Measurements from ENCODE around the gene WDR5.

Gene WDR5

GRCh38 chr9:134155812-134156377 lies 20.0 kb downstream of the WDR5 start:
- H3K4me1 ChIP-seq (ENCODE audit: control insufficient read depth, insufficient read depth, low read length) = no peaks in the 10 kb centered on the region
- peaks cover 52% of the 10 kb centered on the region for H3K36me3 ChIP-seq (ENCODE audit: control insufficient read depth, insufficient read depth, low read length)
- no peak overlapping the region for H3K27ac ChIP-seq (ENCODE audit: low read depth, low read length)
- H3K4me3 ChIP-seq (ENCODE audit: low read length) = no peak overlapping the region
- no peak overlapping the region for H3K9ac ChIP-seq (ENCODE audit: low read length)
- no peaks in the 10 kb centered on the region for H3K27me3 ChIP-seq (ENCODE audit: control insufficient read depth, insufficient read depth, low read length)

- H3K27me3 ChIP-seq (ENCODE audit: control insufficient read depth, insufficient read depth, low read length) = no peaks in the 10 kb centered on the region
- H3K9ac ChIP-seq (ENCODE audit: low read length) = no peak overlapping the region
- no peaks in the 10 kb centered on the region for H3K4me1 ChIP-seq (ENCODE audit: control insufficient read depth, insufficient read depth, low read length)
- H3K36me3 ChIP-seq (ENCODE audit: control insufficient read depth, insufficient read depth, low read length) = peaks cover 52% of the 10 kb centered on the region
- no peak overlapping the region for H3K27ac ChIP-seq (ENCODE audit: low read depth, low read length)
- H3K4me3 ChIP-seq (ENCODE audit: low read length) = no peak overlapping the region
Measured at GRCh38 chr9:134156564-134157377, 20.9 kb downstream of the WDR5 start.

- no peak overlapping the region for H3K4me3 ChIP-seq (ENCODE audit: low read length)
- H3K27me3 ChIP-seq (ENCODE audit: control insufficient read depth, insufficient read depth, low read length) = no peaks in the 10 kb centered on the region
- peaks cover 49% of the 10 kb centered on the region for H3K36me3 ChIP-seq (ENCODE audit: control insufficient read depth, insufficient read depth, low read length)
- H3K4me1 ChIP-seq (ENCODE audit: control insufficient read depth, insufficient read depth, low read length) = no peaks in the 10 kb centered on the region
- no peak overlapping the region for H3K9ac ChIP-seq (ENCODE audit: low read length)
- H3K27ac ChIP-seq (ENCODE audit: low read depth, low read length) = no peak overlapping the region
Measured at GRCh38 chr9:134157378-134157885, 21.6 kb downstream of the WDR5 start.

DNA sequence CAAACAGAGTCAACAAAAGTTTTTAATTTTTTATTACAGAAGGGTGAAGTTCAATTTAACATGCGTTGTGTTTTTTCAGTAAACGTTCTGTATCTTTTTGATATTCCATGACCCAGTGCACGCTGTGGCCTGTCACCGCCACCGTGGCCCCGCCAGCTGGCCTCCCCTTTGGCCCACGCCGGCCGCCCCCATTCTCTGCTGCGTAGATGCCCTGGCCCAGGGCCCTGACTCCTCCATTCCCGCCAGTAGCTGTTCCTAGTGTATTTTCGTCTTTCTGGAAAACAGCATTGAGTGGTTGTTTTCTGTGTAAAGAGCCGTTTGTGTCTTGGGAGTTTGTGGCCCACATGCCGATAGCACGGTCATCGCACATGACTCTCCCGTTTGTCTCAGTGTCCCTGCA lies 22.4 kb downstream of the WDR5 start:
- Histone ChIP-seq H3K36me3 (ENCODE audit: control insufficient read depth, insufficient read depth, low read length) (peaks cover 44% of the 10 kb centered on the region), H3K4me1 (ENCODE audit: control insufficient read depth, insufficient read depth, low read length) (peaks cover 4% of the 10 kb centered on the region), H3K9ac (ENCODE audit: low read length) (no peak overlapping the region), H3K4me3 (ENCODE audit: low read length) (no peak overlapping the region), H3K27ac (ENCODE audit: low read depth, low read length) (no peak overlapping the region), H3K27me3 (ENCODE audit: control insufficient read depth, insufficient read depth, low read length) (no peaks in the 10 kb centered on the region)

GRCh38 chr9:134158753-134159392 lies 23.0 kb downstream of the WDR5 start:
- Histone ChIP-seq H3K4me1 (ENCODE audit: control insufficient read depth, insufficient read depth, low read length) (peaks cover 5% of the 10 kb centered on the region), H3K4me3 (ENCODE audit: low read length) (no peak overlapping the region), H3K27ac (ENCODE audit: low read depth, low read length) (no peak overlapping the region), H3K36me3 (ENCODE audit: control insufficient read depth, insufficient read depth, low read length) (peaks cover 38% of the 10 kb centered on the region), H3K27me3 (ENCODE audit: control insufficient read depth, insufficient read depth, low read length) (no peaks in the 10 kb centered on the region), H3K9ac (ENCODE audit: low read length) (no peak overlapping the region)

- Histone ChIP-seq H3K27me3 (ENCODE audit: control insufficient read depth, insufficient read depth, low read length) (no peaks in the 10 kb centered on the region), H3K4me3 (ENCODE audit: low read length) (no peak overlapping the region), H3K27ac (ENCODE audit: low read depth, low read length) (no peak overlapping the region), H3K4me1 (ENCODE audit: control insufficient read depth, insufficient read depth, low read length) (peaks cover 5% of the 10 kb centered on the region), H3K9ac (ENCODE audit: low read length) (no peak overlapping the region), H3K36me3 (ENCODE audit: control insufficient read depth, insufficient read depth, low read length) (peaks cover 34% of the 10 kb centered on the region)
Measured at GRCh38 chr9:134159566-134160245, 23.8 kb downstream of the WDR5 start.

DNA sequence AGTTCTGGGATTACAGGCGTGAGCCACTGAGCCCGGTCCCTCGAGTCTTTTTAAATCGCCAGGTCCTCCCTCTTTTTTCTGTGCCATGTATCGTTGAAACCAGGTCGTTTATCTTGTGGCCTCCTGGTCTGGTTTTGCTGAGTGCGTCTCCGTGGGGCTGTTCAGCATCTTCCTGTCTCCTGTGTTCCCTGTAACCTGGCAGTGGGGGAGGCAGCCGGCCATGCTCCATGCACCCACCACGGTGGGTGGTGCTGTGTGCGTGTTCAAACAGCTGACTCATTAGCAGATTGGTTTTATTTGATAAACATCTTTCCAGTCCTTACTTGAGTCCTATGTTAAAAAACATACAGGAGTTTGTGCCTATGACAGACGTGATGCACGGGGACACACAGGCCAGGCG lies 25.8 kb downstream of the WDR5 start:
- Histone ChIP-seq H3K27ac (ENCODE audit: low read depth, low read length) (no peak overlapping the region), H3K9ac (ENCODE audit: low read length) (no peak overlapping the region), H3K4me3 (ENCODE audit: low read length) (no peak overlapping the region), H3K4me1 (ENCODE audit: control insufficient read depth, insufficient read depth, low read length) (peaks cover 9% of the 10 kb centered on the region), H3K27me3 (ENCODE audit: control insufficient read depth, insufficient read depth, low read length) (no peaks in the 10 kb centered on the region), H3K36me3 (ENCODE audit: control insufficient read depth, insufficient read depth, low read length) (peaks cover 16% of the 10 kb centered on the region)

DNA sequence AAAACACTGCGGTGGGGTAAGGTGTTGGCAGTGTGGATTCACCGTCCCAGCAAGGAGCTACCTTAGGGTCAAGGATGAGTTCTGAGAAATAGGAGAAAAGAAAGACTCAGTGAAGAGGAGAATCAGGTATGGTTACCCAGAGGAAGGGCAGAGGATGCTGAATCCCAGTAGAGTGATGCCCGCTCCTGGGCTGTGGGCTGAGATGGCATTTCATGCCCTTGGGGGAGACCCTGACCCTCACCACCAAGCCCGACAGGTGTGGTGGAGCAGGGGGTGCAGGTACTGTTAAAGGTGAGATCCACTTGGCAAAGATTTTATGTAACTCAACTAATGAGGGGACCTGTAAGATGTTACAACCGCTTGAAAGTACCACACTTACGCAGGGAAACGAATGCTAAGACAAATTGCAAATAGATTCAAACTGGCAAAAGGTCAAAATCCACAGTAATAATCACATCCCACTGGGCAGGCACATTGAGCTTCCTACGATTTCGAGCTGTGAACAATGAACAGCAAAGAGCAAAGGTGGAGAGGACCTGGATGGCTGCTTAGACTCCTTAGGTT lies 26.4 kb downstream of the WDR5 start:
- peaks cover 11% of the 10 kb centered on the region for H3K36me3 ChIP-seq (ENCODE audit: control insufficient read depth, insufficient read depth, low read length)
- H3K4me3 ChIP-seq (ENCODE audit: low read length) = no peak overlapping the region
- H3K27me3 ChIP-seq (ENCODE audit: control insufficient read depth, insufficient read depth, low read length) = no peaks in the 10 kb centered on the region
- H3K4me1 ChIP-seq (ENCODE audit: control insufficient read depth, insufficient read depth, low read length) = peaks cover 9% of the 10 kb centered on the region
- H3K27ac ChIP-seq (ENCODE audit: low read depth, low read length) = no peak overlapping the region
- H3K9ac ChIP-seq (ENCODE audit: low read length) = no peak overlapping the region

- H3K4me1 ChIP-seq (ENCODE audit: control insufficient read depth, insufficient read depth, low read length) = peaks cover 9% of the 10 kb centered on the region
- H3K27ac ChIP-seq (ENCODE audit: low read depth, low read length) = no peak overlapping the region
- no peaks in the 10 kb centered on the region for H3K27me3 ChIP-seq (ENCODE audit: control insufficient read depth, insufficient read depth, low read length)
- no peak overlapping the region for H3K4me3 ChIP-seq (ENCODE audit: low read length)
- H3K36me3 ChIP-seq (ENCODE audit: control insufficient read depth, insufficient read depth, low read length) = peaks cover 8% of the 10 kb centered on the region
- H3K9ac ChIP-seq (ENCODE audit: low read length) = peak overlapping the region; percentile 43
Measured at GRCh38 chr9:134162926-134163370, 27.1 kb downstream of the WDR5 start.

DNA sequence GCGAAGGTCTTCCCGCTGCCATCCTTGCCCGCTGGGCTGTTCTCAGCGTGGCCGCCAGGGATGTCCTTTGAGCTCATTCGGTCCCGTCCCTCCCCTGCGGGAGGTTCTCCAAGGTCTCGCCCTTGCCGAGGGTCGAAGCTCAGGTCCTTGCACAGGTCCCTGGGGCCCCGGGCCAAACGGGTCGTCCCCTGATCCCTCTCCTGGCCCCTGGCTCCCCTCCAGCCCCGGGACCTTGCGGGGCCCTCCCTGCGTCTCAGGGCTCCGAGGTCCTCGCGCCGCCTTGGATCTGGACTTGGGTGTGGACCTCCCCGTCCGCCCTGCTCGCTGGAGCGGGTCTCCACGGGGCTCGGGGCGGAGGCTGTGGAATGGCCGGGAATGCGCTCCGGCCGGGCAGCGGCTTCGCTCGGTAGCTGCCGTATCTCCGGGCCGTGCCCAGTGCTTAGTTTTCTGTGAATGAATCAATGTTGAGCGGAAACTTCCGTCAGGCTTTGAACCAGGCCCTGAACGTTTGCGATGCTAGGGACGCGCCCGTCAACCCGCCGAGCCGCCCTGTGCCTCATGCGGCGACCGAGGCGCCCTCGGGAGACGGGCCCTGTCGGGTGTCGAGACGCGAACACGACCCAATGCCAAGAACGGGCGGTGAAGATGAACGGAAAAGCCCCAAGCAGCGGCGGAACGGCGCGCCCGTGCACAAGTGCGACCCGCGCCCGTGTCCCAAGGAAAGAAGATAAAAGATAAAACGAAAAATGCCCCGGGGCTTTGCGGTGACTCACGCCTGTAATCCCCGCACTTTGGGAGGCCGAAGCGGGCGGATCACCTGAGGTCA lies 27.7 kb downstream of the WDR5 start:
- no peak overlapping the region for H3K4me3 ChIP-seq (ENCODE audit: low read length)
- H3K4me1 ChIP-seq (ENCODE audit: control insufficient read depth, insufficient read depth, low read length) = peaks cover 9% of the 10 kb centered on the region
- peaks cover 4% of the 10 kb centered on the region for H3K36me3 ChIP-seq (ENCODE audit: control insufficient read depth, insufficient read depth, low read length)
- no peaks in the 10 kb centered on the region for H3K27me3 ChIP-seq (ENCODE audit: control insufficient read depth, insufficient read depth, low read length)
- H3K9ac ChIP-seq (ENCODE audit: low read length) = peak overlapping the region; percentile 43
- H3K27ac ChIP-seq (ENCODE audit: low read depth, low read length) = no peak overlapping the region

DNA sequence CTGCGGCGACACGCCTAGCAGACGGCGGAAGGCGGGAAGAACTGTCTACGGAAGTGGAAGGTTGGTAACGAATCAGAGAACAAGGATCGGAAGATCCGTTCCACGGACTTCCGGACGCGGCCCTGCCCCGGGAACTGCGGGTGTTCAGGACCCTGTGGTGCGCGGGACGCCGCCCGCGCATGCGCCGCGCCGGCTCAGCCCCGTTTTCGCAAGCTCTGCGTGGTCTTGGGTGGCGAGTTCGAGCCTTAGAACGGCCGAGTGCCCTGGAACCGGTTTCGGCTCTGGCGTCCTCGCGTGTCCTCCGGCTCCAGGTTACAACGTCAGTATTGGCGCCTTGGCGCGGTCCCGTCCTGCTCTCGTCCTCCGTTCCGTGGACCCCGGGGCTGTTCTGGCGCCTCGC lies 29.0 kb downstream of the WDR5 start:
- no peak overlapping the region for H3K4me3 ChIP-seq (ENCODE audit: low read length)
- H3K27me3 ChIP-seq (ENCODE audit: control insufficient read depth, insufficient read depth, low read length) = no peaks in the 10 kb centered on the region
- peaks cover 9% of the 10 kb centered on the region for H3K4me1 ChIP-seq (ENCODE audit: control insufficient read depth, insufficient read depth, low read length)
- no peaks in the 10 kb centered on the region for H3K36me3 ChIP-seq (ENCODE audit: control insufficient read depth, insufficient read depth, low read length)
- H3K27ac ChIP-seq (ENCODE audit: low read depth, low read length) = no peak overlapping the region
- H3K9ac ChIP-seq (ENCODE audit: low read length) = no peak overlapping the region
